SU-DHL-6 (cell line): Measurements from ENCODE around the gene RAD23B.

Source experiments
- H2AFZ ChIP-seq: fragments of 200-600 bp; sonication (generic); 2 replicates; pipeline ENCODE4 v1.6.1; 2014; ENCODE audit warnings: low read depth, mild to moderate bottlenecking, moderate library complexity, mixed read lengths, antibody characterized with exemption, low read length; ENCODE audit not compliant: severe bottlenecking
- H3F3A ChIP-seq: fragments of 200-600 bp; shearing (Covaris generic); 2 replicates; pipeline ENCODE4 v1.6.0; 2016; ENCODE audit warnings: antibody characterized with exemption, mild to moderate bottlenecking; ENCODE audit not compliant: insufficient read depth
- H3K27ac ChIP-seq: fragments of 200-600 bp; sonication (generic); 2 replicates; pipeline ENCODE4 v1.5.1; 2016; ENCODE audit warnings: low read depth, mild to moderate bottlenecking, low read length, moderate library complexity, mixed read lengths
- H3K27me3 ChIP-seq: fragments of 200-600 bp; sonication (generic), shearing (Covaris generic); 2 replicates; pipeline ENCODE4 v1.6.0; 2014; ENCODE audit warnings: mild to moderate bottlenecking, low read length
- H3K36me3 ChIP-seq: fragments of 200-600 bp; sonication (generic); 2 replicates; pipeline ENCODE4 v1.6.1; 2014; ENCODE audit warnings: mild to moderate bottlenecking, low read length, mixed read lengths
- H3K4me2 ChIP-seq: fragments of 300-600, 200-600 bp; shearing (Covaris generic), sonication (generic); 2 replicates; pipeline ENCODE4 v1.6.0; 2014; ENCODE audit warnings: low read length, low read depth, mild to moderate bottlenecking; ENCODE audit not compliant: poor library complexity, severe bottlenecking
- H3K4me3 ChIP-seq: fragments of 200-600 bp; sonication (generic); 2 replicates; pipeline ENCODE4 v1.5.1; 2014; ENCODE audit warnings: antibody characterized with exemption, low read length, mild to moderate bottlenecking, mixed read lengths; ENCODE audit not compliant: insufficient read depth, poor library complexity, severe bottlenecking
- H3K79me2 ChIP-seq: fragments of 200-600 bp; sonication (generic); 2 replicates; pipeline ENCODE4 v1.6.1; 2014; ENCODE audit warnings: mild to moderate bottlenecking, low read length, moderate library complexity; ENCODE audit not compliant: insufficient read depth
- H3K9ac ChIP-seq: fragments of 200-600 bp; sonication (generic); 2 replicates; pipeline ENCODE4 v1.7.0; 2014; ENCODE audit warnings: mild to moderate bottlenecking, low read length
- H3K9me2 ChIP-seq: fragments of 200-600 bp; sonication (generic); replicated peaks from 2 replicates; pipeline ENCODE4 v1.6.1; 2014; ENCODE audit warnings: low read length; ENCODE audit not compliant: insufficient read depth
- H3K9me3 ChIP-seq: fragments of 200-600 bp; sonication (generic); 2 replicates; pipeline ENCODE4 v1.6.1; 2014; ENCODE audit warnings: low read length, mixed read lengths; ENCODE audit not compliant: insufficient read depth
- H4K20me1 ChIP-seq: fragments of 200-600 bp; sonication (generic); 2 replicates; pipeline ENCODE4 v1.6.1; 2014; ENCODE audit warnings: low read depth, mild to moderate bottlenecking, antibody characterized with exemption, low read length, moderate library complexity, mixed read lengths
- EZH2phosphoT487 ChIP-seq: fragments of 200-600 bp; sonication (generic), shearing (Covaris generic); conservative IDR thresholded peaks from 2 replicates; pipeline ENCODE4 v1.6.1; 2018; ENCODE audit warnings: mild to moderate bottlenecking, antibody characterized with exemption, low read length, moderate library complexity, mixed read lengths
- TF ChIP-seq, protein P1 (sequence below): fragments of 200-600 bp; sonication (generic); IDR thresholded peaks from one replicate; pipeline ENCODE4 v1.5.1; 2017; ENCODE audit warnings: antibody characterized with exemption, mild to moderate bottlenecking, low read length, moderate library complexity; ENCODE audit not compliant: insufficient read depth, poor library complexity, severe bottlenecking

Gene RAD23B

DNA sequence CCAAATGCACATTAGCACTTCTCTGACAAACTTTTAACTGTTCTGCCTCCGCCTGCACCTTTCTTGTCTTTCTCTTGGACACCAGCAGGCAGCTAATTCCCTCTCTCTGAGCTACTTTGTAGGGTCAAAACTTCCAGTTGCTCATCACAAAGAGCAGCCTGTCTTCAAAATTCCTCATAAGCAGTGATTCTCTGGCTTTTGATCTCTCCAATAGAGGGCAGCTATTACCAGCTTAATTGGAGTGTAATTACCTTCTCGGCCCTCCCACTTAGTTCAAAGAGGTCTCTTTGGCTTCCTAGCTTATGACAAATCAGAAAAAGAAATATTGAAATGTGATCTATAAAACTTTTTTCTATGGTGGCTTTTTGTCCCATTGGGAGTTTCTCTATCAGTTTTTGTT is 43.6 kb upstream of the RAD23B start:
- no peak overlapping the region for H3K4me3 ChIP-seq
- TF ChIP-seq, protein P1, sequence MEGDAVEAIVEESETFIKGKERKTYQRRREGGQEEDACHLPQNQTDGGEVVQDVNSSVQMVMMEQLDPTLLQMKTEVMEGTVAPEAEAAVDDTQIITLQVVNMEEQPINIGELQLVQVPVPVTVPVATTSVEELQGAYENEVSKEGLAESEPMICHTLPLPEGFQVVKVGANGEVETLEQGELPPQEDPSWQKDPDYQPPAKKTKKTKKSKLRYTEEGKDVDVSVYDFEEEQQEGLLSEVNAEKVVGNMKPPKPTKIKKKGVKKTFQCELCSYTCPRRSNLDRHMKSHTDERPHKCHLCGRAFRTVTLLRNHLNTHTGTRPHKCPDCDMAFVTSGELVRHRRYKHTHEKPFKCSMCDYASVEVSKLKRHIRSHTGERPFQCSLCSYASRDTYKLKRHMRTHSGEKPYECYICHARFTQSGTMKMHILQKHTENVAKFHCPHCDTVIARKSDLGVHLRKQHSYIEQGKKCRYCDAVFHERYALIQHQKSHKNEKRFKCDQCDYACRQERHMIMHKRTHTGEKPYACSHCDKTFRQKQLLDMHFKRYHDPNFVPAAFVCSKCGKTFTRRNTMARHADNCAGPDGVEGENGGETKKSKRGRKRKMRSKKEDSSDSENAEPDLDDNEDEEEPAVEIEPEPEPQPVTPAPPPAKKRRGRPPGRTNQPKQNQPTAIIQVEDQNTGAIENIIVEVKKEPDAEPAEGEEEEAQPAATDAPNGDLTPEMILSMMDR: peak; percentile 25
- TF ChIP-seq EZH2phosphoT487: no peak
- H3F3A ChIP-seq: no peaks in the 10 kb centered on the region
- H3K9me2 ChIP-seq: no peaks in the 10 kb centered on the region
- H4K20me1 ChIP-seq: no peaks in the 10 kb centered on the region
- no peaks in the 10 kb centered on the region for H3K79me2 ChIP-seq
- H2AFZ ChIP-seq: no peak overlapping the region
- no peaks in the 10 kb centered on the region for H3K36me3 ChIP-seq
- H3K9ac ChIP-seq: no peak overlapping the region
- H3K27me3 ChIP-seq: no peaks in the 10 kb centered on the region
- H3K4me2 ChIP-seq: no peak overlapping the region
- no peak overlapping the region for H3K27ac ChIP-seq
- no peaks in the 10 kb centered on the region for H3K9me3 ChIP-seq

DNA sequence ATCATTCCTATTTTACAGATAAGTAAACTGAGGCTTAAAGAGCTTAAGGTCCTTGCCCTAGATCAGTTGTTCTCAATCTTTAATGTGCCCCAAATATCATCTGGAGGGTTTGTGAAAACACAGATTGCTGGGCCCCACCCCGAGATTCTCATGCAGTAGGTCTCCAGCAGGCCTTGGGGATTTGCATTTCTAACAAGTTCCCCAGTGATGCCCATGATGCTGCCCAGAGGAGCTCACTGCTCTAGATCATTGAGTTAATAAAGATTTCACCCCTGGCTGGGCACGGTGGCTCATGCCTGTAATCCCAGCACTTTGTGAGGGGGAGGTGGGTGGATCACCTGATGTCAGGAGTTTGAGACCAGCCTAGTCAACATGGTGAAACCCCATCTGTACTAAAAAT is 42.8 kb upstream of the RAD23B start:
- Histone ChIP-seq H3K9ac (no peak overlapping the region), H3K79me2 (no peaks in the 10 kb centered on the region), H3K4me2 (no peak overlapping the region), H3K36me3 (no peaks in the 10 kb centered on the region), H2AFZ (no peak overlapping the region), H3K27me3 (no peaks in the 10 kb centered on the region), H3K4me3 (no peak overlapping the region), H4K20me1 (no peaks in the 10 kb centered on the region), H3K9me2 (no peaks in the 10 kb centered on the region), H3F3A (no peaks in the 10 kb centered on the region), H3K27ac (no peak overlapping the region), H3K9me3 (no peaks in the 10 kb centered on the region)
- TF ChIP-seq, protein P1: no peak
- no peak for TF ChIP-seq EZH2phosphoT487

DNA sequence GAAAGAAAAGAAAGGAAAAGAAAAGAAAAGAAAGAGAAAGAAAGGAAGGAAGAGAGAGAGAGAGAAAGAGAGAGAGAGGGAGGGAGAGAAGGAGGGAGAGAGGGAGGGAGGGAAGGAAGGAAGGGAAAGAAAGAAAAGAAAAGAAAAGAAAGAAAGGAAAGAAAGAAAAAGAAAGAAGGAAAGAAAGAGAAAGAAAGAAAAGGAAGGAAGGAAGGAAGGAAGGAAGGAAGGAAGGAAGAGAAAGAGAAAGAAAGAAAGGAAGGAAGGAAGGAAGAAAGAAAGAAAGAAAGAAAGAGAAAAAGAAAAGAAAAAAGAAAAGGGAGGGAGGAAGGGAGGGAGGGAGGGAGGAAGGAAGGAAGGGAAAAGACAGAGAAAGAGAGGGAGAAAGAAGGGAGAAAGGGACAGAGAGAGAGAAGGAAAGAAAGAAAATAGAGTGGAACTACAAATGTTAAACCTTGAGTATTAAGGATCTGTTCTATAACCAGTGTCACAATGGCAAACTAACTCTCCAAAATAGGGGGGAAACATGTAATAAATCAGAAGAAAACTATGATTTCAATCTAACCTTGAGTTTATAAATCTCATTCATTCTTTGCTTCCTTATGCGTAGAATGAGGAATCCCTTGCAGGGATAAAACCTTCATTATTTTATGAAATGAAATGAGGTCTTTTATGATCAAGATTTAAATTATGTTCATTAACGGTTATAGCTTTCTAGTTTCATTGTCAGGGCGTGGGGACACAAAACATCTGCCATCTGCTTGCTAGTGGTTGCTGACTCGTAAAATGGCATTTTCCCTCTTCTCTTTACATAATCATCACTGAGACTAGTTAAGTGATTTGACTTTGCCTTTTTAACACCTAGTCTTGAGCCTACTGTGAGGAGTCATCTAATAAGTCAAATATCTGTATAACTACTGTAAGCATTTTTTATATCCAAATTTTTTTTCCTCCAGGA is 40.7 kb upstream of the RAD23B start:
- Histone ChIP-seq H3K9me2 (no peaks in the 10 kb centered on the region), H3K4me2 (no peak overlapping the region), H3K4me3 (no peak overlapping the region), H3K79me2 (no peaks in the 10 kb centered on the region), H3K9me3 (no peaks in the 10 kb centered on the region), H4K20me1 (no peaks in the 10 kb centered on the region), H3K36me3 (no peaks in the 10 kb centered on the region), H2AFZ (no peak overlapping the region), H3K9ac (no peak overlapping the region), H3F3A (no peaks in the 10 kb centered on the region), H3K27me3 (no peaks in the 10 kb centered on the region), H3K27ac (no peak overlapping the region)
- TF ChIP-seq, protein P1: no peak
- TF ChIP-seq EZH2phosphoT487: no peak
